ENCODE results near the gene KCTD3. TPM values are rescaled to one million over a fixed set of nuclear protein-coding genes. Genes with fewer than 3 reads are reported as not detected.
A peak's percentile ranks its signal among the peaks of the same experiment; 100 is the strongest.

KCTD3 gene
- total RNA-seq, 1 donor from 2014 or later, result 67.5 TPM

GRCh38 chr1:215557504-215557903, 9.6 kb upstream of the KCTD3 start:
- no peak for DNase-seq

DNA sequence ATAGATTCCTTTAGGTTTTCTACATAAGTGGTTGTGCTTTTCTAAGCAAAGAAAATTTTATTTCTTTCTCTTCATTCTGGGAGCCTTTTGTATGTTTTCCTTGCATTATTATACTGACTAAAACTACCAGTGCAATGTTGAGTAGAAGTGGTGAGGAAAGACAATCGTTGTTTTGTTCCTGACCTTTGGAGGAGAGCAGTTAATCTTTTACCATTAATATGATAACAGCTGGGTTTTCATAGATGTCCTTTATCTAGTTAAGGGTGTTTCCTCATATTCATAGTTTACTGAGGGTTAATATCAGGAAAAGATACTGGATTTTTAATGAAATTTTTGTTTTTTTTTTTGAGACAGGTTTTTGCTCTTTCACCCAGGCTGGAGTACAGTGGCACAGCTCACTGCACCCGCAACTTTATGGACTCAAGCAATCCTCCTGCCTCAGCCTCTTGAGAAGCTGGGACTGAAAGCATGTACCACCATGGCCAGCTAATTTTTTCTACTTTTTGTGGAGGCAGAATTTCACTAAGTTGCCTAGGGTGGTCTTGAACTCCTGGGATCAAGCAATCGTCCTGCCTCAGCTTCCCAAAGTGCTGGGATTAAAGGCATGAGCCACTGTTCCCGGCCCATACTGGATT, 9.0 kb upstream of the KCTD3 start:
- DNase-seq, result no peak

GRCh38 chr1:215567491-215568298, 591 bp downstream of the KCTD3 start:
- DNase-seq, result peak; percentile 76

DNA sequence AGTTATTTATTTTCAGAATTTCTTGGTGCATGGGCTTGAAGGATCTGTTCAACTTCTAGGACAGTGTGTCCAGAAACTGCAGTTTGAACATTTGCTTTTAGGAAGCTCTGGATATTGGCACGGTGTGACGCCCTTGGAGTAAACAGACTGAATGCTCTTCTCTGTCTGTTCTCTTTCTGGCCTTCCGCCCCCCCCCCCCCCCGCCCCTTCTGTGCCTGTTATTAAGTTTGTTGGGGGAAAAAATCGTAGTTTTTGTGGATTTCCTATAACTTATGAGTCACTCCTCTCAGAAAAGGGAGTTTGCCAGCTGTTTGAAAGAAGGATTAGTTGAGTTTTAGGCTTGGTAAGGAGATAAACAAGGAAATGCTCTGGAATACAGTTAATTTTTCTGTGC, 1.2 kb downstream of the KCTD3 start:
- peak; percentile 67 for DNase-seq

DNA sequence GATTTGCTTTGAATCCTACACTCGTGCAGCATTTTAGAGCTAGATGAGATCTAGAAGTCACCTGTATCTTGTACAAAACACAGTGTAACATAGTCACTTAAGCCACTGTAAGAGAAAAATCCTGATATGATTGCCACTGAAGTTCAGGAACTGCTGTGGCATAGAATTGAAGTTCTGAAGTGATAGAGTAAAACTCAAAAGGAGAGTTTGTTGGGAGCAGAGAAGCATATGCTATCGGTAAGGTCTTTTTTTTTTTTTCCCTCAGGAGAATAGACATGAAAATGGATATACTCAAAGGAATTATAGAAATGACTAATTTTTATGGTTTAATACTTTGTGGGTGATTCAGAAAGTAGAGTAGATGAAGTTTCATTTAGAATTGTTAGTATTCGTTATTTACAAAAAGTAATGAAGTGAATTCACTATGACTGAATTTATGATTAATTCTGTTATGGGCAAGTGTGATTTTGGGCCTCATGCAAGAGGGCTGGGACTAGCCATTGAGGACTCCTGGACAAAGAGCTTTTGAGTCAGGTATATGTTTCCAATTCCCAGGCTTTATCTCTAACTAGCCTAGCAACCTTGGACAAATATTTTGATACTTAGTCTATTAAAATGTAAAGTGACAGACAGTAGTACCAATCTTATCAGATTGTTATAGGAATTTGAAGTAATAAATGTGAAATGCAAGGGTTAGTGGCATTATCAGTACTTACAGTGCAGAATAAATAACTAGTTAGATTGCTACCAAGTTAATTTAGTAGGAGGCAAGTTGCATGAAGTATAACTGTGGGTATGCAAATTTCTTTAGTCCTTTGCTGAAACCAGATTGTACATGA, 3.1 kb downstream of the KCTD3 start:
- no peak for DNase-seq

DNA sequence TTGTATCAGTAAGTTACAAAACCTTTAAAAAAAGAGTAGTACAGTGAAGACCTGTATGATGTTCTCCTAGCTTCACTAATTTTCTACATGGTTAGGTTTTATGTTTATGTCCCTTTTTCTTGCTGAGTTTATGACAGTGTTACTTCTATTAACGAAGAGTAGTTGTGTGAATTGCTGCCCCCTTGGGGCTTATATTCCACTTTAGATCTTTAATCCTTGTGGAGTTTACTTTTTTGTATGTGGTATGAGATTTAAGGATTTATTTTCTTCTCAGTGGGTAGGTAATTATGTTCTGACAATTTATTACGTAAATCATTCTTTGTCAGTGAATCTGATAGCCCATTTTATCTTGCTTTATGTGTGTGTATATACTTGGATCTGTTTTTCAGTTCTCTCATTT, 14.8 kb downstream of the KCTD3 start:
- DNase-seq, result no peak

- DNase-seq, result no peak
These were observed 16.2 kb downstream of the KCTD3 start for GRCh38 chr1:215583185-215583749.

- no peak for DNase-seq
These were observed 17.3 kb downstream of the KCTD3 start for GRCh38 chr1:215584389-215584788.

DNA sequence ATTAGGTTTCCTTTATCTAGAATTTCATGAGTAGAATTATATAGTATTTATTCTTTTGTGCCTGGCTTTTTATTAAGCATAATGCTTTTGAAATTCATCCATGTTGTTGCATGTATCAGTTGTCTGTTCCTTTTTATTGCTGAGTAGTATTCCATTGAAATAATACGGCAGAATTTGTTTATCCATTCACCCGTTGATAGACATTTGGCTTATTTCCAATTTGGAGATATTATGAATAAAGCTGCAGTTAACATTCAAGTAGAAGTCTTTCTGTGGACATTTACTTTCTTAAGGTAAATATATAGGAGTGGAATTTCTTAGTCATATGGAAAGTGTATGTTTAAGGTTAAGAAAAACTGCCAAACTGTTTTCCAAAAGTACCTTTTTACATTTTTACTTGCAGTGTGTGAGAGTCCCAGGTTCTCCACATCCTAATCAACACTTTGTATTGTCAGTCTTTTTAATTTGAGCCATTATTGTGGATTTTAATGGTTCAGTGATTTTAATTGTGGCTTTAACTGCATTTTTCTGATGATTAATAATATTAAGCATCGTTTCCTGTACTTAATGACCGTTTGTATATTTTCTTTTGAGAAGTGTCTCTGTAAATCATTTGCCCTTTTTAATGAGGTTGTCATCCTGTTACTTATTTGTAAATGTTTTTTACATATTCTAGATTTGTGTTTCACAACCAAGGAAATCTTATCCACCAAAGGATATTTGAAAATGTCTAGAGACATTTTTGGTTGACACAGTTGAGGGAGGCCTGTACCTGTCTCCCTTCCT, 22.7 kb downstream of the KCTD3 start:
- DNase-seq, result no peak

GRCh38 chr1:215590779-215591491, 23.8 kb downstream of the KCTD3 start:
- no peak for DNase-seq

GRCh38 chr1:215594640-215595039, 27.5 kb downstream of the KCTD3 start:
- no peak for DNase-seq

GRCh38 chr1:215595231-215595630, 28.1 kb downstream of the KCTD3 start:
- no peak for DNase-seq

DNA sequence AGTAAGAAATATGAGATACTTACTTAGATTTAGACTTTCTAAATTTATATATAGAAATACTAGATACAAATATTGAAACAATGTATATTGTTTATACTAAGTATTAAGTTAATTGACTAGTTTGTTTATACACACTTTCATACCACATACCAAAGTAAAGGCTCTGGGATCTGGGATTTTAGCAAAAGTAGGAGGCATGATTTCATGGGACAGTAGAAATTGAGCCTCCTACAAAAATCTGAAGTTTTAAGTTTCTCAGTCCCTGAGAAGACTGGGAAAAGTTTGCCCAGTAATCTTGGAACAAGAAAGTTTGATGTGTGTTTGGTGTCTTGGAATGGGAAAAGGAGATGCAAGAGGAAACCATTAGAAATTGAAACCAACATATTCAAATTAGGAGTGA, 30.9 kb downstream of the KCTD3 start:
- DNase-seq, result no peak

GRCh38 chr1:215599418-215600074, 32.4 kb downstream of the KCTD3 start:
- DNase-seq, result peak; percentile 14

GRCh38 chr1:215600258-215600792, 33.2 kb downstream of the KCTD3 start:
- DNase-seq, result no peak

GRCh38 chr1:215600867-215601266, 33.8 kb downstream of the KCTD3 start:
- no peak for DNase-seq

DNA sequence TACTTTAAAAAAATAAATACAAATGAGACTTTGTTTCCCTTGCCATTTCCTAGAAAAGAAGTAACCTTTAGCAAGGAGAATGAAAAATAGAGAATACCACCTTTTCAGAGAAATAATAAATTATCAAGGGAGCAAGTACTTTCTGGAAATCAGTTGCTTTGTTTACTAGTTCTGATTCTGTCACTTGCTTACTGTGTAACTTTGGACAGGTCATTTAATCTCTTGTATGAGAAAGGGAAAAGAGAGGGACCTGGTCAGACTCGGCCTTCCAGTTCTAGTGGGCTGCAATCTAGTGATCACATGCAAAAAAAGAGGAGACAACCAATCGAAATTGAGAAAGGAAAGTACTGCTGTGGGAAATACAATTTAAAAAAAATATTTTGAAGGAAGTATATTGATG, 34.2 kb downstream of the KCTD3 start:
- no peak for DNase-seq

- no peak for DNase-seq
These were observed 36.2 kb downstream of the KCTD3 start for GRCh38 chr1:215603319-215603718.

- DNase-seq, result no peak
These were observed 38.0 kb downstream of the KCTD3 start for GRCh38 chr1:215605011-215605621.

- no peak for DNase-seq
These were observed 38.9 kb downstream of the KCTD3 start for GRCh38 chr1:215606036-215606435.
